A204.1 (cell line): Measurements from ENCODE around the gene HLA-DMB.
A peak's percentile ranks its signal among the peaks of the same experiment; 100 is the strongest.
"Not testable (repeated sequence)": the region's sequence is repeated elsewhere in the genome, so short reads cannot be mapped to it uniquely, and the experiment has no call there.

Experiments used
- FAIRE-seq: peaks from 2 replicates; lab custom pipeline; 2012; peaks lifted over from hg19 to GRCh38; lab: Jason Lieb, UNC

Gene HLA-DMB

GRCh38 chr6:32950010-32950409 lies 9.2 kb upstream of the HLA-DMB start:
- no peak for FAIRE-seq

GRCh38 chr6:32949113-32949512 lies 8.3 kb upstream of the HLA-DMB start:
- FAIRE-seq, result no peak

GRCh38 chr6:32947552-32948465 lies 7.0 kb upstream of the HLA-DMB start:
- no peak for FAIRE-seq

- no peak for FAIRE-seq
Measured at GRCh38 chr6:32946893-32947292, 6.1 kb upstream of the HLA-DMB start.

GRCh38 chr6:32945953-32946352 lies 5.1 kb upstream of the HLA-DMB start:
- FAIRE-seq, result no peak

- no peak for FAIRE-seq
Measured at GRCh38 chr6:32945108-32945760, 4.4 kb upstream of the HLA-DMB start.

- no peak for FAIRE-seq
Measured at GRCh38 chr6:32943864-32944649, 3.2 kb upstream of the HLA-DMB start.

- not testable (repeated sequence) for FAIRE-seq
Measured at GRCh38 chr6:32942555-32943123, 1.8 kb upstream of the HLA-DMB start.

GRCh38 chr6:32941214-32941768 lies 463 bp upstream of the HLA-DMB start:
- FAIRE-seq, result no peak

GRCh38 chr6:32938494-32938893 lies 2.3 kb downstream of the HLA-DMB start:
- no peak for FAIRE-seq

- no peak for FAIRE-seq
Measured at GRCh38 chr6:32937230-32937633, 3.6 kb downstream of the HLA-DMB start.

GRCh38 chr6:32936239-32937152 lies 4.3 kb downstream of the HLA-DMB start:
- no peak for FAIRE-seq

- FAIRE-seq, result no peak
Measured at GRCh38 chr6:32935551-32936238, 5.1 kb downstream of the HLA-DMB start.

GRCh38 chr6:32933661-32934085 lies 7.2 kb downstream of the HLA-DMB start:
- FAIRE-seq, result peak; percentile 66

GRCh38 chr6:32932132-32932868 lies 8.5 kb downstream of the HLA-DMB start:
- no peak for FAIRE-seq

GRCh38 chr6:32931211-32931610 lies 9.6 kb downstream of the HLA-DMB start:
- no peak for FAIRE-seq

GRCh38 chr6:32922083-32922482 lies 18.7 kb downstream of the HLA-DMB start:
- no peak for FAIRE-seq

- no peak for FAIRE-seq
Measured at GRCh38 chr6:32920715-32921114, 20.1 kb downstream of the HLA-DMB start.

- no peak for FAIRE-seq
Measured at GRCh38 chr6:32912951-32913350, 27.9 kb downstream of the HLA-DMB start.

GRCh38 chr6:32908897-32909296 lies 31.9 kb downstream of the HLA-DMB start:
- FAIRE-seq, result no peak
